Measurements from ENCODE around the gene SLC5A5. TPM values are rescaled to one million over a fixed set of nuclear protein-coding genes. Genes with fewer than 3 reads are reported as not detected.
A peak's percentile ranks its signal among the peaks of the same experiment; 100 is the strongest.

Gene SLC5A5
- total RNA-seq, 6 experiments from 2014 or later: not detected

DNA sequence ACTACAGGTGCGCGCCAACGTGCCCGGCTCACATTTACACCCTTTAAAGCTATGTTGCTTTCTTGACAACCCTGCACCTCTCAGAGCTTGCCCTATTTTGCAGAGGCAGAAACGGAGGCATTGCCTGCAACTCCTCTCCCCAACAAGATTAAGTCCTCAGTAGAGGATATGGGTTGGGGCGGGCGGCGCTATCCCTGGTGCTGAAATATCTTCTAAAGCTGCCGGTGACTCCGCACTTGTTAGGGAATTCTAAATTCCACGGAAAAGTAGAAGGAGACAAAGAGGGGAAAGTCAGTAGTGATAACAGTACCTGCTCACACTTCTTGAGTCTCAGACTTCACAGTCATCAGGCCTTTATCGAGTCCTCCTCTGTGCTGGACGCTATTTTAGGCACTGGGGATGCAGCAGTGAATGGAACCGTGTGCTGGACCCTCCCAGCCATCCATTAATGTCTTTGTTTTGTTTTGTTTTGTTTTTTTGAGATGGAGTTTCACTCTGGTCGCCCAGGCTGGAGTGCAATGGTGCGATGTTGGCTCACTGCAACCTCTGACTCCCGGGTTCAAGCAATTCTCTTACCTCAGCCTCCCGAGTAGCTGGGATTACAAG lies 18.0 kb downstream of the SLC5A5 start:
- Histone ChIP-seq H3K4me1 (no peaks in the 10 kb centered on the region), H3K4me3 (no peak overlapping the region), H3K36me3 (no peaks in the 10 kb centered on the region), H3K27me3 (no peaks in the 10 kb centered on the region), H3K27ac (no peak overlapping the region), H3K9me3 (no peaks in the 10 kb centered on the region)
- intact Hi-C loops (cut with DNase I): no loop called here
- 34% methylated on average over 17 of the region's 18 CpGs for WGBS (ENCODE audit: insufficient coverage, low coverage, low lambda C conversion rate, missing lambda C conversion rate)
- DNase-seq (no peak), ATAC-seq (peak in 2 of 4 donors; percentile 45 to 57)
- TF ChIP-seq, protein P1, sequence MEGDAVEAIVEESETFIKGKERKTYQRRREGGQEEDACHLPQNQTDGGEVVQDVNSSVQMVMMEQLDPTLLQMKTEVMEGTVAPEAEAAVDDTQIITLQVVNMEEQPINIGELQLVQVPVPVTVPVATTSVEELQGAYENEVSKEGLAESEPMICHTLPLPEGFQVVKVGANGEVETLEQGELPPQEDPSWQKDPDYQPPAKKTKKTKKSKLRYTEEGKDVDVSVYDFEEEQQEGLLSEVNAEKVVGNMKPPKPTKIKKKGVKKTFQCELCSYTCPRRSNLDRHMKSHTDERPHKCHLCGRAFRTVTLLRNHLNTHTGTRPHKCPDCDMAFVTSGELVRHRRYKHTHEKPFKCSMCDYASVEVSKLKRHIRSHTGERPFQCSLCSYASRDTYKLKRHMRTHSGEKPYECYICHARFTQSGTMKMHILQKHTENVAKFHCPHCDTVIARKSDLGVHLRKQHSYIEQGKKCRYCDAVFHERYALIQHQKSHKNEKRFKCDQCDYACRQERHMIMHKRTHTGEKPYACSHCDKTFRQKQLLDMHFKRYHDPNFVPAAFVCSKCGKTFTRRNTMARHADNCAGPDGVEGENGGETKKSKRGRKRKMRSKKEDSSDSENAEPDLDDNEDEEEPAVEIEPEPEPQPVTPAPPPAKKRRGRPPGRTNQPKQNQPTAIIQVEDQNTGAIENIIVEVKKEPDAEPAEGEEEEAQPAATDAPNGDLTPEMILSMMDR (IDR thresholded peaks at IDR 0.05): no peak
- no peak for TF ChIP-seq POLR2A (IDR thresholded peaks at IDR 0.05)

DNA sequence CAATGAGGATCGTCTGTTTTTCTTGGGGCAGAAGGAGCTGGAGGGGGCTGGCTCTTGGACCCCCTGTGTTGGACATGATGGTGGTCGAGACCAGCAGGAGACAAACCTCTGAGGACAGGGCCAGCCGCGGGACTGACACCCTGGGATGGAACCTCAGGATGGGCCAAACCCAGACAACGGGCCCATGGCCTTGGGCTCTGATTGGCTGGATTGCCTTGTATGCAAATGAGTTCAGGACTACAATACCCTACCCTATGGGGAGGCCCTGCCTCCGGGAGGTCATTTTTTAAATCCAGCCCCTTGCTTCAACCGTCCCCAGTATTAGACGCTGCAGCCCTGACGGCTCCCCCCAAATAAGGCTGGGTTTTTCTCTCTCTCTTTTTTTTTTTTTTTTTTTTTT lies 22.0 kb downstream of the SLC5A5 start:
- Histone ChIP-seq H3K4me1 (no peaks in the 10 kb centered on the region), H3K27ac (no peak overlapping the region), H3K4me3 (no peak overlapping the region), H3K27me3 (no peaks in the 10 kb centered on the region), H3K36me3 (no peaks in the 10 kb centered on the region), H3K9me3 (no peaks in the 10 kb centered on the region)
- ATAC-seq (no peak), DNase-seq (no peak)
- intact Hi-C loops (cut with DNase I): no loop called here
- TF ChIP-seq, protein P1 (IDR thresholded peaks at IDR 0.05): no peak
- no peak for TF ChIP-seq POLR2A (IDR thresholded peaks at IDR 0.05)
- WGBS (ENCODE audit: insufficient coverage, low coverage, low lambda C conversion rate, missing lambda C conversion rate): 96% methylated on average over 4 of the region's 9 CpGs

DNA sequence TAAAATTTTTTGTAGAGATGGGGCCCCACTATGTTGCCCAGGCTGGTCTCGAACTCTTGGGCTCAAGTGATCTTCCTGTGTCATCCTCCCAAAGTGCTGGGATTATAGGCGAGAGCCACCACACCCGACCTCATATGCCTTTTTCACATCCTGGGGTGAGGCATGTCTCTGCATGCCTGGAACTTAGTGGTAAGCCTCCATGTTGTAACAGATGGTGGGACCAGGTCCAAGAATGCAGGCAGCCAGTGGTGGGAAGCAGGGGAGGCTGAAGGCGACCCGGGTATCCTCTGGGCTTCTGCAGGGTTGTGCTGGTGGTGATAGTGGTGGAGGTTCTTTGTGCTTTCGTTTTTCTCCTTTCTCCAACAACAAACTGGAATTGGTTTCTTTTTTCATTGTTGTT lies 31.0 kb downstream of the SLC5A5 start:
- H3K4me1 ChIP-seq: no peaks in the 10 kb centered on the region
- no peaks in the 10 kb centered on the region for H3K36me3 ChIP-seq
- intact Hi-C loops (cut with DNase I): no loop called here
- no peak overlapping the region for H3K4me3 ChIP-seq
- no peak for TF ChIP-seq POLR2A (IDR thresholded peaks at IDR 0.05)
- TF ChIP-seq, protein P1 (IDR thresholded peaks at IDR 0.05): no peak
- ATAC-seq (no peak), DNase-seq (no peak)
- no peaks in the 10 kb centered on the region for H3K27me3 ChIP-seq
- H3K9me3 ChIP-seq: no peaks in the 10 kb centered on the region
- 54% methylated on average over 4 of the region's 6 CpGs for WGBS (ENCODE audit: insufficient coverage, low coverage, low lambda C conversion rate, missing lambda C conversion rate)
- no peak overlapping the region for H3K27ac ChIP-seq

DNA sequence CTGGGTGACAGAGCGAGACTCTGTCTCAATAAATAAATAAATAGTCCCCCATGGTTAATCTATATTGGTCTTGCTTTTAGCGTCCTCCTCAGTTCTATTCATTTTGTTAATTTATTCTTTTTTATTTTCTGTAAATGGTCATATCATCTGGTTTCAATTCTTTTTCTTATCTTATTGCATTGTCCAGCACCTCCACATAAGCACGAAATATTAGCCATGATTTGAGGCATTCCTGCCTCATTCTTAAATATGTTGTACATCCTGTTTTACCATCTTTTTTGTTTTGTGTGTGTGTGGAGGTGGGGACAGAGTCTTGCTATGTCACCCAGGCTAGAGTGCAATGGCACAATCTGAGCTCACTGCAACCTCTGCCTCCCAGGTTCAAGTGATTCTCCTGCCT lies 36.5 kb downstream of the SLC5A5 start:
- Histone ChIP-seq H3K36me3 (no peaks in the 10 kb centered on the region), H3K9me3 (no peaks in the 10 kb centered on the region), H3K27ac (no peak overlapping the region), H3K4me3 (no peak overlapping the region), H3K4me1 (no peaks in the 10 kb centered on the region), H3K27me3 (no peaks in the 10 kb centered on the region)
- WGBS (ENCODE audit: insufficient coverage, low coverage, low lambda C conversion rate, missing lambda C conversion rate): 67% methylated on average over 1 of the region's 3 CpGs
- intact Hi-C loops (cut with DNase I): no loop called here
- ATAC-seq: no peak
- TF ChIP-seq POLR2A (IDR thresholded peaks at IDR 0.05): no peak
- TF ChIP-seq, protein P1 (IDR thresholded peaks at IDR 0.05): no peak
- DNase-seq: no peak
